ENCODE results near the gene PLAA.

DNA sequence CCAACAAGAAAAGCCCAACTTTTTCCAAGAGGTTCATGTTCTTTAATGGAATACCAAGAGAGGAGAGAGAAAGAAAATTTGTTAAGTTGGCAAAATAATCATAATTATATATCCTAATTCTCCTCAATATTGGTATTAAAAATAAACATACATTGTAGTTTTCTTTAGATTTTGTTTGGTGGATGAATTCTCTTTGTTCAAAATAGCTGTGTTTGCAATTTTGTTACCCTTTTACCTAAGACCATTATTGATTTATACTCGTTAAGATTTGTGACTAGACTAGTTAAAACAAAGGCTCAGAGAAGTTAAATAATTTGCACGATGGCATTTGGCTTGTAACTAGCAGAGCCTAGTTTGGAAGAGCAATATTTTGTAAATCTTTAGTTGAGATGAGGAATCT lies 48.8 kb upstream of the PLAA start:
- TF ChIP-seq EZH2 (IDR thresholded peaks at IDR 0.05; ENCODE audit: insufficient read depth, poor library complexity, severe bottlenecking) (no peak), EZH2phosphoT487 (IDR thresholded peaks at IDR 0.05; ENCODE audit: insufficient read depth, low read depth) (no peak)
